ENCODE measurements around the gene SESN1. TPM values are rescaled to one million over a fixed set of nuclear protein-coding genes. Genes with fewer than 3 reads are reported as not detected.
A peak's percentile ranks its signal among the peaks of the same experiment; 100 is the strongest.

Gene SESN1
- total RNA-seq, 1 donor from 2014 or later: 27.1 TPM

GRCh38 chr6:109130065-109130464, 35.4 kb upstream of the SESN1 start:
- TF ChIP-seq, protein P1, sequence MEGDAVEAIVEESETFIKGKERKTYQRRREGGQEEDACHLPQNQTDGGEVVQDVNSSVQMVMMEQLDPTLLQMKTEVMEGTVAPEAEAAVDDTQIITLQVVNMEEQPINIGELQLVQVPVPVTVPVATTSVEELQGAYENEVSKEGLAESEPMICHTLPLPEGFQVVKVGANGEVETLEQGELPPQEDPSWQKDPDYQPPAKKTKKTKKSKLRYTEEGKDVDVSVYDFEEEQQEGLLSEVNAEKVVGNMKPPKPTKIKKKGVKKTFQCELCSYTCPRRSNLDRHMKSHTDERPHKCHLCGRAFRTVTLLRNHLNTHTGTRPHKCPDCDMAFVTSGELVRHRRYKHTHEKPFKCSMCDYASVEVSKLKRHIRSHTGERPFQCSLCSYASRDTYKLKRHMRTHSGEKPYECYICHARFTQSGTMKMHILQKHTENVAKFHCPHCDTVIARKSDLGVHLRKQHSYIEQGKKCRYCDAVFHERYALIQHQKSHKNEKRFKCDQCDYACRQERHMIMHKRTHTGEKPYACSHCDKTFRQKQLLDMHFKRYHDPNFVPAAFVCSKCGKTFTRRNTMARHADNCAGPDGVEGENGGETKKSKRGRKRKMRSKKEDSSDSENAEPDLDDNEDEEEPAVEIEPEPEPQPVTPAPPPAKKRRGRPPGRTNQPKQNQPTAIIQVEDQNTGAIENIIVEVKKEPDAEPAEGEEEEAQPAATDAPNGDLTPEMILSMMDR (IDR thresholded peaks at IDR 0.05; ENCODE audit: partially characterized antibody, unreplicated experiment): no peak
- peaks cover 2% of the 10 kb centered on the region for H3K9me3 Mint-ChIP-seq (ENCODE audit: unreplicated experiment)

GRCh38 chr6:109125504-109125903, 30.9 kb upstream of the SESN1 start:
- no peak for DNase-seq
- no peak overlapping the region for H3K27ac Mint-ChIP-seq (ENCODE audit: unreplicated experiment)
- no peaks in the 10 kb centered on the region for H3K27me3 Mint-ChIP-seq (ENCODE audit: unreplicated experiment)
- H3K4me3 Mint-ChIP-seq (ENCODE audit: unreplicated experiment): no peak overlapping the region
- H3K4me1 Mint-ChIP-seq (ENCODE audit: low read depth, unreplicated experiment): no peaks in the 10 kb centered on the region
- TF ChIP-seq, protein P1 (IDR thresholded peaks at IDR 0.05; ENCODE audit: partially characterized antibody, unreplicated experiment): no peak
- H3K9me3 Mint-ChIP-seq (ENCODE audit: unreplicated experiment): peaks cover 2% of the 10 kb centered on the region
- H3K36me3 Mint-ChIP-seq (ENCODE audit: unreplicated experiment): no peaks in the 10 kb centered on the region

More at GRCh38 chr6:109130065-109130464, 35.4 kb upstream of the SESN1 start:
- Mint-ChIP-seq H3K27me3 (ENCODE audit: unreplicated experiment) (no peaks in the 10 kb centered on the region), H3K36me3 (ENCODE audit: unreplicated experiment) (peaks cover 8% of the 10 kb centered on the region), H3K4me3 (ENCODE audit: unreplicated experiment) (no peak overlapping the region), H3K27ac (ENCODE audit: unreplicated experiment) (no peak overlapping the region), H3K4me1 (ENCODE audit: low read depth, unreplicated experiment) (no peaks in the 10 kb centered on the region)
- DNase-seq: no peak

DNA sequence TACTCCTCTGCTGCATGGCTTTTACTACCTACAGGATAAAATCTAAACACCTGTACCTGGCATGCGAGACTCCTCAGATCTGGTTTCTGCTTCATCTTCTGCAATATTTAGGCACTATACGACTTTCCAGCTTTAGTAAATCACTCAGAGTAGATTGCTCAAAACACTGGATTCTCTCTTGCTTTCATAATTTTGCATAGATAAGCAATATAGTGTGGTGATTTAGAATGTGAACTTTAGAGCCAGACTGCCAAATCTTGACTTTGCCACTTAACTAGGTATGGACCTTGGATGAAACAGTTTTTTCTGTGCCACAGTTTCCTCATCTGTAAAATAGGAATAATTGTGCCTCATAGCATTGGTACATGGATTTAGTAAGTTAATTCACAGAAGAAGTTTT, 29.6 kb upstream of the SESN1 start:
- Mint-ChIP-seq H3K4me3 (ENCODE audit: unreplicated experiment) (no peak overlapping the region), H3K27ac (ENCODE audit: unreplicated experiment) (no peak overlapping the region)

DNA sequence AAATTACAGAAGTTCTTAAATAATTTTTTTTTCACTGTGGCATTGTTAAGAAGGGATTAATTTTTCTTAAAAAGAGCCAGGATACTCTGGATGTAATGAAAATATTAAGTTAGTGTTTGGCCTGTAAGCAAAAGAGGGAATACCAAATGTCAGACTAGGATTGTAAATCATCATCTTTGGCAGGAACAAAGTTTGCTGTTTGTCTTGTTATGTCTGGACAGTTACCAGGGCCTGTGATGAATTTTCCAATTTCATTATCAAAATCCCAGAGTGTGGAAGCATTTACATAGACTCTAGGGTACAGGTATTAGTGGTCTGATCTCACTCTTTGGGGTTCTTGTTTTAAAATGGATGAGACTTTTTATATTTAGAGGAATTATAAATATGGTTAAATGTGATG, 26.8 kb upstream of the SESN1 start:
- no peak overlapping the region for H3K27ac Mint-ChIP-seq (ENCODE audit: unreplicated experiment)
- DNase-seq: no peak
- H3K4me3 Mint-ChIP-seq (ENCODE audit: unreplicated experiment): no peak overlapping the region
- TF ChIP-seq, protein P1 (IDR thresholded peaks at IDR 0.05; ENCODE audit: partially characterized antibody, unreplicated experiment): no peak
- H3K9me3 Mint-ChIP-seq (ENCODE audit: unreplicated experiment): no peaks in the 10 kb centered on the region
- peaks cover 2% of the 10 kb centered on the region for H3K27me3 Mint-ChIP-seq (ENCODE audit: unreplicated experiment)
- H3K4me1 Mint-ChIP-seq (ENCODE audit: low read depth, unreplicated experiment): peaks cover 18% of the 10 kb centered on the region
- no peaks in the 10 kb centered on the region for H3K36me3 Mint-ChIP-seq (ENCODE audit: unreplicated experiment)

More for the DNA sequence above, 29.6 kb upstream of the SESN1 start:
- Mint-ChIP-seq H3K4me1 (ENCODE audit: low read depth, unreplicated experiment) (peaks cover 3% of the 10 kb centered on the region), H3K9me3 (ENCODE audit: unreplicated experiment) (peaks cover 2% of the 10 kb centered on the region), H3K27me3 (ENCODE audit: unreplicated experiment) (peaks cover under 1% of the 10 kb centered on the region), H3K36me3 (ENCODE audit: unreplicated experiment) (no peaks in the 10 kb centered on the region)
- TF ChIP-seq, protein P1 (IDR thresholded peaks at IDR 0.05; ENCODE audit: partially characterized antibody, unreplicated experiment): no peak
- DNase-seq: no peak

DNA sequence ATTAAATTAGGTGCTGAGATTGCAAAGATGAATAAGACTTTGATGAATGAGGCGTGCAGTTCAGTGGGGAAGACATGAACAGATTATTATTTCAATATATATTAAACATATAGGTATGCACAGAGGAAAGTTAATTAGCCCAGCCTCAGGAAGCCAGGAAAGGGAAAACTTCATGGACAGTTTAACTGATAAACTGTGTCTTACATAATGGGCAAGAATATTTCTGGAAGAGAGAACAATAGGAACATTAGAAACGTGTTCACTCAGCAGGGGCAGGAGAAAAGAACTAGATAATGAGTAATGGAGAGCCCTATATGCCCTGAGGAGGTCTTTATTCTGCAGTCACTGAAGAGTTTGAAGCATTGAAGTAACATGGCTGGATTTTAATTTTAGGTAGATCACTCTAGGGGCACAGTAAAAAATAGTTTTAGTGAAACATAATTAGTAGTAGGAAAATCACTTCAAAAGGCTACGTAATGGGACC, 24.3 kb upstream of the SESN1 start:
- TF ChIP-seq, protein P1 (IDR thresholded peaks at IDR 0.05; ENCODE audit: partially characterized antibody, unreplicated experiment): no peak
- DNase-seq: no peak
- peaks cover 18% of the 10 kb centered on the region for H3K4me1 Mint-ChIP-seq (ENCODE audit: low read depth, unreplicated experiment)
- H3K9me3 Mint-ChIP-seq (ENCODE audit: unreplicated experiment): no peaks in the 10 kb centered on the region
- no peak overlapping the region for H3K4me3 Mint-ChIP-seq (ENCODE audit: unreplicated experiment)
- no peaks in the 10 kb centered on the region for H3K36me3 Mint-ChIP-seq (ENCODE audit: unreplicated experiment)
- H3K27ac Mint-ChIP-seq (ENCODE audit: unreplicated experiment): peak overlapping the region; percentile 8
- peaks cover 2% of the 10 kb centered on the region for H3K27me3 Mint-ChIP-seq (ENCODE audit: unreplicated experiment)
